ENCODE results near the gene CLIP1. TPM values are rescaled to one million over a fixed set of nuclear protein-coding genes. Genes with fewer than 3 reads are reported as not detected.
A peak's percentile ranks its signal among the peaks of the same experiment; 100 is the strongest.
"Not testable (repeated sequence)": the region's sequence is repeated elsewhere in the genome, so short reads cannot be mapped to it uniquely, and the experiment has no call there.

Gene CLIP1
- total and polyA plus RNA-seq, 2 experiments from 2014 or later, result 29.6 to 46.3 TPM

DNA sequence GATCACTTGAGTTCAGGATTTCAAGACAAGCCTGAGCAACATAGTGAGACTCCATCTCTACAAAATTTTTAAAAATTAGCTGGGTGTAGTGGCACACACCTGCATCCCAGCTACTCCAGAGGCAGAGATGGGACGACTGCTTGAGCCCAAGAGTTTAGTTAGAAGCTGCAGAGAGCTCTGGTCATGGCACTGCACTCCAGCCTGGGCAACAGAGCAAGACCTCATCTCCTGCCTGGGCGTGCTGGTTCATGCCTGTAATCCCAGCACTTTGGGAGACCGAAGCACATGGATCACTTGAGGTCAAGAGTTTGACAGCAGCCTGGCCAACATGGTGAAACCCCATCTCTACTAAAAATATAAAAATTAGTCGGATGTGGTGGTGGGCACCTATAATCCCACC lies 20.2 kb downstream of the CLIP1 start:
- DNase-seq (ENCODE audit: low read depth in 1 of 2, low spot score in 1 of 2), result no peak
- Histone ChIP-seq H3K36me3 (no peaks in the 10 kb centered on the region), H3K4me1 (ENCODE audit: low read depth) (peaks cover 16% of the 10 kb centered on the region), H3K4me3 (no peak overlapping the region), H3K9me3 (ENCODE audit: low read depth) (no peaks in the 10 kb centered on the region), H3K27ac (no peak overlapping the region), H3K27me3 (no peaks in the 10 kb centered on the region)
- TF ChIP-seq, protein P1, sequence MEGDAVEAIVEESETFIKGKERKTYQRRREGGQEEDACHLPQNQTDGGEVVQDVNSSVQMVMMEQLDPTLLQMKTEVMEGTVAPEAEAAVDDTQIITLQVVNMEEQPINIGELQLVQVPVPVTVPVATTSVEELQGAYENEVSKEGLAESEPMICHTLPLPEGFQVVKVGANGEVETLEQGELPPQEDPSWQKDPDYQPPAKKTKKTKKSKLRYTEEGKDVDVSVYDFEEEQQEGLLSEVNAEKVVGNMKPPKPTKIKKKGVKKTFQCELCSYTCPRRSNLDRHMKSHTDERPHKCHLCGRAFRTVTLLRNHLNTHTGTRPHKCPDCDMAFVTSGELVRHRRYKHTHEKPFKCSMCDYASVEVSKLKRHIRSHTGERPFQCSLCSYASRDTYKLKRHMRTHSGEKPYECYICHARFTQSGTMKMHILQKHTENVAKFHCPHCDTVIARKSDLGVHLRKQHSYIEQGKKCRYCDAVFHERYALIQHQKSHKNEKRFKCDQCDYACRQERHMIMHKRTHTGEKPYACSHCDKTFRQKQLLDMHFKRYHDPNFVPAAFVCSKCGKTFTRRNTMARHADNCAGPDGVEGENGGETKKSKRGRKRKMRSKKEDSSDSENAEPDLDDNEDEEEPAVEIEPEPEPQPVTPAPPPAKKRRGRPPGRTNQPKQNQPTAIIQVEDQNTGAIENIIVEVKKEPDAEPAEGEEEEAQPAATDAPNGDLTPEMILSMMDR (IDR thresholded peaks at IDR 0.05; ENCODE audit: low read depth, low read length), result no peak

DNA sequence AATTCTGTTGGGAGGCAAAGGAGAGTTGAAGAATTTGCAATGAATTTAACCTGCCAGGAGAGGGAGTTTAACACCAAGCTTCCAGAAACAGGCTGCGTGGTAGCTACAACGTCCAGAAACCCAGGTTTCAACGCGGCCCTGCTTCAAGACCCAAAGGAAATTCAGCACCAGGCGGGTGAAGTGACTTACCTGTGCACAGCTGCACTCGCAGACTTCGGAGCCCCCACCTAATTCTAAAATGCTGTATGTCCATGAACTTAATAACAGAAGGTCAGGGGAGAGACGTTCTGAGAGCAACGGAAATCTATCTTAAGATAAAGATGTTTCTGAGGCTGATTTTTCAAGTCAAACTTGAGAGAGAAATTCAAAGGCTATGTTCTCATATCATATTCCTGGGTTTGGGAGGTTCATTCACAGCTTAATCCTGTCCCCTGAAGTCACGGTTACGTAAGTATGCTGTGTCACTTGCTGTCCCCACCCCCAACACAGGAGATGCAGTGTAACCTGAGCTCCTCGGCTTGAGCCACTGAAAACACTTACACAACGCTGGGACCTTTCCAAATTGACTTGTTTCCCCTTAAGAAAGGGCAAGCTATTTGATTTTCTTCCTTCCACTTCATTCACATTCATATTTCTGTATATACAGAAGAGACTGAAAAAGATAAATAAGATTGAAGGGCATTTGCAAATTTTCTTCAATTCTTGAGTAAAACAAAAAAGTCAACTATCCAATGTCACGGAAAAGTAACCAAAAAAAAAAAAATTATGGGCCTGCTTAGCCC lies 22.7 kb downstream of the CLIP1 start:
- Histone ChIP-seq H3K4me1 (ENCODE audit: low read depth) (peaks cover 10% of the 10 kb centered on the region), H3K27me3 (no peaks in the 10 kb centered on the region), H3K36me3 (no peaks in the 10 kb centered on the region), H3K4me3 (peak overlapping the region; percentile 3), H3K9me3 (ENCODE audit: low read depth) (no peaks in the 10 kb centered on the region), H3K27ac (peak overlapping the region; percentile 89)
- DNase-seq (ENCODE audit: low read depth in 1 of 2, low spot score in 1 of 2), result peak; percentile 86 to 89
- TF ChIP-seq, protein P1 (IDR thresholded peaks at IDR 0.05; ENCODE audit: low read depth, low read length), result peak; percentile 66

DNA sequence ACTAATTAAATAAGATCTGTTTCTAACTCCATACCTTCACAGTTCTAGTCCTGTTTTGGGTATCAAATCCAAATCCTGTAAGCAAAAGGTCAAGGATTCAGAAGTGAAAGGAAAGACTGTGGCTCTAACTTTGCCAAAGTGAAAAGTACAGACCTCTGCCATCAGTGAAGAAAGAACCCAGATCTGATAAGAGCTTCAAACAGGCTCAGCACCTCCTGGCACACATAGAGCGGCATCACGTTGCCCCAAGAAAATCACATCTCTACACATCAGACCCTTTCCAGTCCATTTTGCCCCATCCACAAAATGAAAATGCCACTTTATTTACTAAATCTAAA lies 23.2 kb downstream of the CLIP1 start:
- DNase-seq (ENCODE audit: low read depth in 1 of 2, low spot score in 1 of 2), result no peak

DNA sequence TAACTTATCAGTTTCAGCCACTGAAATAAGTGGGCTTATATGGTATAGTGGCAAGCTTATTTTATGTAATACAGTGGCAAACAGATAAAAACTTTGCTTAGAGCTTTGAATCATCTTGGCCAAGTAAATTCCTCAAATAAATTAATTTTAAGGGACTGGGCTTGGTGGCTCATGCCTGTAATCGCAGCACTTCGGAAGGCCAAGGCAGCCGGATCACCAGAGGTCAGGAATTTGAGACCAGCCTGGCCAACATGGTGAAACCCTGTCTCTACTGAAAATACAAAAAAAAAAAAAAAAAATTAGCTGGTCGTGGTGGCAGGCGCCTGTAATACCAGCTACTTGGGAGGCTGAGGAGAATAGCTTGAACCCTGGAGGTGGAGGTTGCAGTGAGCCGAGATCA lies 24.5 kb downstream of the CLIP1 start:
- not testable (repeated sequence) for DNase-seq (ENCODE audit: low read depth in 1 of 2, low spot score in 1 of 2); H3K9me3 ChIP-seq (ENCODE audit: low read depth); H3K4me3 ChIP-seq; H3K27me3 ChIP-seq; H3K36me3 ChIP-seq; H3K27ac ChIP-seq
- H3K4me1 ChIP-seq (ENCODE audit: low read depth), result peaks cover 10% of the 10 kb centered on the region

More for the DNA sequence above, 23.2 kb downstream of the CLIP1 start:
- Histone ChIP-seq H3K4me3 (no peak overlapping the region), H3K27ac (peak overlapping the region; percentile 89), H3K9me3 (ENCODE audit: low read depth) (no peaks in the 10 kb centered on the region), H3K4me1 (ENCODE audit: low read depth) (peaks cover 10% of the 10 kb centered on the region), H3K27me3 (no peaks in the 10 kb centered on the region), H3K36me3 (no peaks in the 10 kb centered on the region)
- TF ChIP-seq, protein P1 (IDR thresholded peaks at IDR 0.05; ENCODE audit: low read depth, low read length), result no peak

DNA sequence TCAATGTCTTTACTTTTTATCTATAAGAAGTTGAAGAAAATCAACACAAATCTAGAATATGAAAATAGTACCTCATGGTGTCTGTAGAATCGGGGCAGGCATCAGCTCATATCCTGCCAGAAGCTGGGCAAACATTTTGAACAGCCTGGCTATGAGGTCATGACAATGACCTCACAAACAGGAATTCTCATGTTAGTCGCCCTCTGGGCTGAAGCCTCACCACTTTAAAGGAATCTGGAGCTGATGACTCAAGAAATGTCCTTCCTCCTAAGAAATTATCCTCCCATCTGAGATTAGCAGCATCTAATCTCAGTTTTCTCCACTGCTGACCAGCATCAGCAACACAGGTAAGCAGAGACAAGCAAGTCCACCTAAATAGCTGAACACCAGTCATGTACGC lies 27.1 kb downstream of the CLIP1 start:
- H3K27me3 ChIP-seq, result no peaks in the 10 kb centered on the region
- H3K9me3 ChIP-seq (ENCODE audit: low read depth), result no peaks in the 10 kb centered on the region
- H3K27ac ChIP-seq, result no peak overlapping the region
- DNase-seq (ENCODE audit: low read depth in 1 of 2, low spot score in 1 of 2), result peak in 1 of 2 donors; percentile 67
- H3K4me3 ChIP-seq, result no peak overlapping the region
- TF ChIP-seq, protein P1 (IDR thresholded peaks at IDR 0.05; ENCODE audit: low read depth, low read length), result no peak
- peaks cover 6% of the 10 kb centered on the region for H3K4me1 ChIP-seq (ENCODE audit: low read depth)
- H3K36me3 ChIP-seq, result no peaks in the 10 kb centered on the region

DNA sequence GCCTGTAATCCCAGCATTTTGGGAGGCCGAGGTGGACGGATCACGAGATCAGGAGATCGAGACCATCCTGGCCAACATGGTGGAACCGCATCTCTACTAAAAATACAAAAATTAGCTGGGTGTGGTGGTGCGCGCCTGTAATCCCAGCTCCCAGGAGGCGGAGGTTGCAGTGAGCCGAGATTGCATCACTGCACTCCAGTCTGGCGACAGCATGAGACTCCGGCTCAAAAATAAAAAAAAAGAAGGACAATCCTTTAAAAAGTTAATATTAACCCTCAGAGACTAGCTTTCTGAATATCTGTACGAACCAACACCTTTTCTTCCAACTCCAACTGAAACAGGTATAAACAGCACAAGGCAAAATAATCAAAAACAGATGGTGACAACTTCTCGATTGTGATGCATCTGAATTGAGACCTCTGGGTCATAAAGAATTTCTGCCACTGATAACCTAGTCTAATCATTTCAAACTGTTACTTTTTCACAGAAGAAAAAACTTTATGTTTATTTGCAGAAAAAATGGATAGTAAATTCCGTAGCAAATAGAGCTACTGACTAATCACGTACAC lies 27.8 kb downstream of the CLIP1 start:
- no peak overlapping the region for H3K27ac ChIP-seq
- peaks cover under 1% of the 10 kb centered on the region for H3K4me1 ChIP-seq (ENCODE audit: low read depth)
- no peaks in the 10 kb centered on the region for H3K36me3 ChIP-seq
- H3K9me3 ChIP-seq (ENCODE audit: low read depth), result no peaks in the 10 kb centered on the region
- no peak overlapping the region for H3K4me3 ChIP-seq
- H3K27me3 ChIP-seq, result no peaks in the 10 kb centered on the region
- TF ChIP-seq, protein P1 (IDR thresholded peaks at IDR 0.05; ENCODE audit: low read depth, low read length), result no peak
- DNase-seq (ENCODE audit: low read depth in 1 of 2, low spot score in 1 of 2), result no peak

All from cardiac muscle cell (in vitro differentiated cells and primary cell).